ENCODE data around the gene SYNGAP1. TPM values are rescaled to one million over a fixed set of nuclear protein-coding genes. Genes with fewer than 3 reads are reported as not detected.
"Not testable (repeated sequence)": the region's sequence is repeated elsewhere in the genome, so short reads cannot be mapped to it uniquely, and the experiment has no call there.

The SYNGAP1 gene
- total RNA-seq, 1 donor from 2014 or later = 31.8 TPM

DNA sequence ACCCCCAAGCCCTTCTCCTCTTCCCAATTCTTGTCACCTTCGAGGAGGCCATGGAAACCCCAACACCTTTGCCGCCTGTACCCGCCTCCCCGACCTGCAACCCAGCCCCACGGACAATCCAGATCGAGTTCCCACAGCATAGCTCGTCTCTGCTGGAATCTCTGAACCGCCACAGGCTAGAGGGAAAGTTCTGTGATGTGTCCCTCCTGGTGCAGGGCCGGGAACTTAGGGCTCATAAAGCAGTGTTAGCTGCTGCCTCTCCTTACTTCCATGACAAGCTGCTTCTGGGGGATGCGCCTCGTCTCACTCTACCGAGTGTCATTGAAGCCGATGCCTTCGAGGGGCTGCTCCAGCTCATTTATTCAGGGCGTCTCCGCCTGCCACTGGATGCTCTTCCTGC lies 35.2 kb downstream of the SYNGAP1 start:
- intact Hi-C loops (cut with micrococcal nuclease) = loop anchor here (2.0 kb wide), 1 partner anchor 36 kb away; the partner anchor contains the start of gene CUTA

DNA sequence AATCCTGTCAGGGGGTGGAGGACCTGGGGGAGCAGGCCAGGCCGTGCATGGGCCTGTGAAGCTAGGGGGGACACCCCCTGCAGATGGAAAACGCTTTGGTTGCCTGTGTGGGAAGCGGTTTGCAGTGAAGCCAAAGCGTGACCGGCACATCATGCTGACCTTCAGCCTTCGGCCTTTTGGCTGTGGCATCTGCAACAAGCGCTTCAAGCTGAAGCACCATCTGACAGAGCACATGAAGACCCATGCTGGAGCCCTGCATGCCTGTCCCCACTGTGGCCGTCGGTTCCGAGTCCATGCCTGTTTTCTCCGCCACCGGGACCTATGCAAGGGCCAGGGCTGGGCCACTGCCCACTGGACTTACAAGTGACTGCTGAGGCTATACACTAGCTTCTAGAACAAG lies 36.3 kb downstream of the SYNGAP1 start:
- intact Hi-C loops (cut with micrococcal nuclease) = no loop called here

DNA sequence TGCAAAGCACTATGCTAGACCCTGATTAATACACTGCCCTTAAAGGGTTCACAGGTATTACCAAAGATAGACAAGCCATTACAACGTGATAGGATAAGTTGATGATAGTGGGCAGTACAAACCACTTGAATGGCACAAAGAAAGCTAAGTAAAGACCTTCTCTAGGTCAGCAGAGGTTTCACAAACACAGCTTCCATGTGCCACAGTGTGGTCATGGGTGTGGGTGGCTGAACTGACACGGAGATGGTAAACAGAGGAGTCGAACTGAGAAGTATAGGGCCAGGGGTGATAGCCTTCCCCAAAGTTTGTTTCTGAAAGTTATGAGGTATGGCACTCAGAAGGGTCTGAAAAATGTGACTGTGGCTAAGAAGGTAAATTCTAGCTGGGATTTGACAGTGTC lies 38.8 kb downstream of the SYNGAP1 start:
- intact Hi-C loops (cut with micrococcal nuclease) = no loop called here

DNA sequence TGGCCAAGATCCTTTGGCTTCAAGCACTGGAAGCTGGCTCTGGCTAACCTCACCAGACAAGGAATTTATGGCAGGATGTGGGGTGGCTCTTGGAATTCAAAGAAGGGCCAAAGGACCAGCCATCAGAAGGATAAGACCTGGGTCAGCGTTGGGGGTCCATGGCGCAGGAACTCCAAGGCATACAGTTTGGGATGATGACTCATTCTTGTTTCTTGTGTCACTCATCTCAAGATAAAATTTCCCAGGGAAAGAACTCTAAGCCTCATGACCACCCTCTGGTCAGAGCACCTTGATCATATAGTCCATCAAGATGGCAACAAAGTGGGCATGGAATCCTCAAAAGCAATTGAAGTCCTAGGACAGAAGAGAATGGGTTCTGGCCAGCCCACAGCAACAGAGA lies 39.4 kb downstream of the SYNGAP1 start:
- intact Hi-C loops (cut with micrococcal nuclease) = no loop called here

DNA sequence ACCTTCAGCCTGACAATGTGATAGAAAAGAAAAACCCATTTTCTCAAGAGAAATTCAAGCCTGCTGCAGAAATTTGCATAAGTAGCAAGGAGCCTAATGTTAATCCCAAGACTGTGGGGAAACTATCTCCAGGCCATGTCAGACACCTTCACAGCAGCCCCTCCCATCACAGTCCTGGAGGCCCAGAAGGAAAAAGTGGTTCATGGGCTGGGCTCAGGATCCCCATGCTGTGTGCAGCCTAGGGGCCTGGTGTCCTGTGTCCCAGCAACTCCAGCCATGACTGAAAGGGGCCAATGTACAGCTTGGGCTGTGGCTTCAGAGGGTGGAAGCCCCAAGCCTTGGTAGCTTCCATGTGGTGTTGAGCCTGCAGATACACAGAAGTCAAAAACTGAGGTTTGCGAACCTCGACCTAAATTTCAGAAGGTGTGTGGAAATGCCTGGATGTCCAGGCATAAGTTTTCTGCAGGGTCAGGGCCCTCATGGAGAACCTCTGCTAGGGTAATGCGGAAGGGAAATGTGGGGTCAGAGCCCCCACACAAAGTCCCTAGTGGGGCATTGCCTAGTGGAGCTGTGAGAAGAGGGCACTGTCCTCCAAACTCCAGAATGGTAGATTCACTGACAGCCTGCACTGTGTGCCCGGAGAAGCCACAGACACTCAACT lies 46.3 kb downstream of the SYNGAP1 start:
- intact Hi-C loops (cut with micrococcal nuclease) = no loop called here

DNA sequence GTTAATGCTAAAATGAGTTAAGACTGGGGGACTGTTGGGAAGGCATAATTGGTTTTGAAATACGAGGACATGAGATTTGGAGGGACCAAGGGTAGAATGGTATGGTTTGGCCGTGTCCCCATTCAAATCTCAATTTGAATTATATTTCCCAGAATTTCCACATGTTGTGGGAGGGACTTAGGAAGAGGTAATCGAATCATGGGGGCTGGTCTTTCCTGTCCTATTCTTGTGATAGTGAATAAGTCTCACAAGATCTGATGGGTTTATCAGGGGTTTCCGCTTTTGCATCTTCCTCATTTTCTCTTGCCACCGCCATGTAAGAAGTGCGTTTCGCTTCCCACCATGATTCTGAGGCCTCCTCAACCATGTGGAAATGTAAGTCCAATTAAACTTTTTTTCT lies 47.2 kb downstream of the SYNGAP1 start:
- intact Hi-C loops (cut with micrococcal nuclease) = no loop called here

DNA sequence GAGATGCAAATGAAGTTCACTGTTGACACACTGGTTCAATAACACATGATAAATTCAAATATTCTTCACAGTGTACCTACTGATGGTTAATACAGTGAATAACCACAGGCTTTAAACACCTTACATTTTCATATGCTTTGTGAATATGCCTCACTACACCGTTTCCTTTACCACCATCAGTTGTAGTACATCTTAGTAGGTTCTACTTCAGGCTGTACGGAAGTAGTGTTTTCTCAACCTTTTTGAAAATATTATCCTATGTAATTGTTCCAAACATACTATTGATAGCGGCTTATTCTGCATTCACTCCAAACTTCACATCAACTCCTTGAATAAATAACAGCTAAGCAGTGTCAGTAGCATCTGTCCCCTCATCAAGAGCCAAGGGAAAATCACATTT lies 49.8 kb downstream of the SYNGAP1 start:
- intact Hi-C loops (cut with micrococcal nuclease) = no loop called here

DNA sequence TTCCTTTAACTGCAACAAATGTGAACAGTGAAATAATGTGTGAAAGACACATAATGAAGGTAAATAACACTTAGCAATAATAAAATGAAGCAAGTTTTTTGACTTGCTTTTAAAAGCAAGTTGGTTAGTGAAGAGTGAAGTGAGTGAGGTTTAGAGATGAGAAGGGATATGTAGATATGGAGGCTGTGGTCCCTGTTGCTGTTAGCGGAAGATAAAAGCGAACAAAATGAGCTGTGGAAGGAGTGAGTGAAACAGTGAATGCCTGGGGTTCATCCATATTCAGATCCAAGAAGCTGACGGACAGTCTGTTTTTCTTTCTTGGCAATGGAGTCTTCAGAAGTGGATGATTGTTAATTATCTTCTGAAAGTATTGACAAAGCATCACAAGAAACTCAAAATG lies 58.0 kb downstream of the SYNGAP1 start:
- intact Hi-C loops (cut with micrococcal nuclease) = no loop called here

DNA sequence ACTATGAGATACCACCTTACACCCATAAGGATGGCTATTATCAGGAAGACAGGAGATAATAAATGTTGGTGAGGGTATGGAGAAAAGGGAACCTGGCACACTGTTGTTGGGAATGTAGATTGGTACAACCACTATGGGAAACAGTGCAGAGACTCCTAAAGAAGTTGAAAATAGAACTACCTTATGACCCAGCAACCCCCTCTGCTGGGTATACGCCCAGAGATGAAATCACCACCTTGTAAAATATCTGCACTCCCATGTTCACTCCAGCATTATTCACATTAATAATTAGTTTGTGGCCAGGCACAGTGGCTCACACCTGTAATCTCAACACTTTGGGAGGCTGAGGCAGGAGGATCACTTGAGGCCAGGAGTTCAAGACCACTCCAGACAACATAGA lies 61.3 kb downstream of the SYNGAP1 start:
- intact Hi-C loops (cut with micrococcal nuclease) = no loop called here

DNA sequence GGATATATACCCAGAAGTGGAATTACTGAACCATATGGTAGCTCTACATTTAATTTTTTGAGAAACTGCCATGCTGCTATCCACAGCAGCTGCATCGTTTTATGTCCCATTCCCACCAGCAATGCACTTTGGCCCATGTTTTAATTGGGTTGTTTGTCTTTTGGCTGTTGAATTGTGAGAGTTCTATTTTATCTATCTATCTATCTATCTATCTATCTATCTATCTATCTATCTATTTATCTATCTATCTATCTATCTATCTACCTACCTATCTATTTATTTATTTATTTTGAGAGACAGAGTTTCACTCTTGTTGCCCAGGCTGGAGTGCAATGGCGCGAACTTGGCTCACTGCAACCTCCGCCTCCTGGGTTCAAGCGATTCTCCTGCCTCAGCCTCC lies 62.8 kb downstream of the SYNGAP1 start:
- intact Hi-C loops (cut with micrococcal nuclease) = not testable (repeated sequence)

DNA sequence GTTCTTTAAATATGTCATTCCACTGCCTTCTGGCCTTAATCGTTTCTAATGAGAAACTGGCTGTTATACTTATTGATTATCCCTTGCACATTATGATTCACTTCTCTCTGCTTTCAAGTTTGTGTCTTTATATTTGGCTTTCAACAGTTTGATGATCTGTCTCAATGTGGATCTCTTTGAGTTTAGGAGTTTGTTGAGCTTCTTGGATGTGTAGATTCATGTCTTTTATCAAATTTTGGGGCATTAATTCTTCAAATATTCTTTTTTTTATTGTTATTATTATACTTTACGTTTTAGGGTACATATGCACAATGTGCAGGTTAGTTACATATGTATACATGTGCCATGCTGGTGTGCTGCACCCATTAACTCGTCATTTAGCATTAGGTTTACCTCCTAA lies 63.8 kb downstream of the SYNGAP1 start:
- intact Hi-C loops (cut with micrococcal nuclease) = no loop called here

DNA sequence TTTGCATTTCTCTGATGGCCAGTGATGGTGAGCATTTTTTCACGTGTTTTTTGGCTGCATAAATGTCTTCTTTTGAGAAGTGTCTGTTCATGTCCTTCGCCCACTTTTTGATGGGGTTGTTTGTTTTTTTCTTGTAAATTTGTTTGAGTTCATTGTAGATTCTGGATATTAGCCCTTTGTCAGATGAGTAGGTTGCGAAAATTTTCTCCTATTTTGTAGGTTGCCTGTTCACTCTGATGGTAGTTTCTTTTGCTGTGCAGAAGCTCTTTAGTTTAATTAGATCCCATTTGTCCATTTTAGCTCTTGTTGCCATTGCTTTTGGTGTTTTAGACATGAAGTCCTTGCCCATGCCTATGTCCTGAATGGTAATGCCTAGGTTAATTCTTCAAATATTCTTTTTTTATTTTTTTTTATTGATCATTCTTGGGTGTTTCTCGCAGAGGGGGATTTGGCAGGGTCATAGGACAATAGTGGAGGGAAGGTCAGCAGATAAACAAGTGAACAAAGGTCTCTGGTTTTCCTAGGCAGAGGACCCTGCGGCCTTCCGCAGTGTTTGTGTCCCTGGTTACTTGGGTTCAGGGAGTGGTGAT lies 64.9 kb downstream of the SYNGAP1 start:
- intact Hi-C loops (cut with micrococcal nuclease) = not testable (repeated sequence)

DNA sequence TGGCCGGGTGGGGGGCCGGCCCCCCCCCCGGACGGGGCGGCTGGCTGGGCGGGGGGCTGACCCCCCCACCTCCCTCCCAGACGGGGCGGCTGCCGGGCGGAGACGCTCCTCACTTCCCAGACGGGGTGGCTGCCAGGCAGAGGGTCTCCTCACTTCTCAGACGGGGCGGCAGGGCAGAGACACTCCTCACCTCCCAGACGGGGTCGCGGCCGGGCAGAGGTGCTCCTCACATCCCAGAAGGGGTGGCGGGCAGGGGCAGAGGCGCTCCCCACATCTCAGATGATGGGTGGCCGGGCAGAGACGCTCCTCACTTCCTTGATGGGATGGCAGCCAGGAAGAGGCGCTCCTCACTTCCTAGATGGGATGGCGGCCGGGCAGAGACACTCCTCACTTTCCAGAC lies 65.8 kb downstream of the SYNGAP1 start:
- intact Hi-C loops (cut with micrococcal nuclease) = not testable (repeated sequence)

DNA sequence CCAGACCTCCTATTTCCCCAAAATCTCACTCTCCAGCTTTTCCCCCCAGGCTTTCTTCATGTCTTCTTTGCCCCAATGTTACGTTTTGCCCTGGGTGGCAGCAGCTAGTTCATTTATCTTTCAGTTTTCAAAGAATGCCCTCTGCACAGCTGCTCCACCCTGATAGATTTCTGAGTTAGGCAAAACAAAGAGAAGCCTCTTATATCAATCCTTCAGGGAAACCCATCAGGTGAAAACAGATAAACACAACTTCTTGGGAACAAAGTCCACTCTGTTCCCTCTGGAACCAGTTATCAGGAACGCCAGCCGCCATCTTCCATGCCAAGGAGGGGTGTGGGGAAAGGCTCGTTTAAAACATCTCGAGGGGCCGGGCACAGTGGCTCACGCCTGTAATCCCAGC lies 68.5 kb downstream of the SYNGAP1 start:
- intact Hi-C loops (cut with micrococcal nuclease) = no loop called here

DNA sequence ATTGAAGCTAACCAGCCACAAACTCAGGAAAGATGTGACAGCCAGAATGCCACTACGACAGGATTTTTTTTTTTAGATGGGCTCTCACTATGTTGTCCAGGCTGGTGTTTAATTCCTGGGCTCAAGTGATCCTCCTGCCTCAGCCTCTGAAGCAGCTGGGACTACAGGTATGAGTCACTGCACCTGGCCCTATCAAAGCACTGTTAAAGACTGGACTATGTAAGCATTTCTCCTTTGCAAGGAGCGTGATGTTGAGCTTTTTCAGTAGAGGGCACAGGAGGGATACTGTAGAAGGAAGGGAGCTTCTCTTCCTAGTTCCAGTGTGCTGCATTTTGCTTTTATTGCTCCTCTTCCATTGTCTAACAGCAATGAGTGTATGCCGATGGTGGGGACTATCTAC lies 70.3 kb downstream of the SYNGAP1 start:
- intact Hi-C loops (cut with micrococcal nuclease) = no loop called here

DNA sequence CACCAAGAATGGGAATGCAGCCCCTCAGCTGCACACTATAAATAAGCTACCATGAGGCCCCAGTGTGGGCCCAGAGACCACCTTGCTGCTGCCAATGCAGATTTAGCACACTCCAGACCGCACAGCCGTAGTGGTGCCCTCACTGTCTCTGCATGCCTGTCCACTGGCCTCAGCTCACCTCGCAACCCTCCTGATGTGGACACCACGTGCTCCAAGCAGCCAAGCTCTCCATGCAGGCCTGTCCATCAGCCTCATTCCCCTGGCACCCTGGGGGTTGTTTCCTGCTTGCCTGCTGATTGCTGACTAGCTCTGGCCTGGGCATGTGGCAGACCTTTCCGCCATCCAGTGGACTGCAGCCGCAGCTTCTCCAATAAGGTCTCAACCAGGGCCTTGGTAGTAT lies 70.8 kb downstream of the SYNGAP1 start:
- intact Hi-C loops (cut with micrococcal nuclease) = no loop called here

DNA sequence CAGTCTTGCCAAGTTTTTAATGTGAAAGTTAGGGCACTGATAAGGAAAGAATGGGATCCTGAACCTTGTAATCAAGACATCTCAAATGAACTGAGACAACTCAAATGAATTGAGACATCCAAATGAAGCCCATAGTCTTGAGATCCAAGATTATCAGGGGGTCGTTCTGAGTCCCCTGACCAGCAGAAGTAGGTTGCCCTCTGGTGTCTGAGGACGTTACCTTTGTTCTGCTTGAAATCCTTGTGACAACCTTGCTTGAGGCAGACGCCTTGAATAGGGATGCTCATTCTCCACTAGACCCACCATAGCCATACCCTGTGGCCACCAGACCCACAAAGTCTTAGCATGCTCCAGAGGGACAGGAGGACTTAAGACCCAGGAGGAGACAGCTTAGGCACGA lies 72.2 kb downstream of the SYNGAP1 start:
- intact Hi-C loops (cut with micrococcal nuclease) = no loop called here

DNA sequence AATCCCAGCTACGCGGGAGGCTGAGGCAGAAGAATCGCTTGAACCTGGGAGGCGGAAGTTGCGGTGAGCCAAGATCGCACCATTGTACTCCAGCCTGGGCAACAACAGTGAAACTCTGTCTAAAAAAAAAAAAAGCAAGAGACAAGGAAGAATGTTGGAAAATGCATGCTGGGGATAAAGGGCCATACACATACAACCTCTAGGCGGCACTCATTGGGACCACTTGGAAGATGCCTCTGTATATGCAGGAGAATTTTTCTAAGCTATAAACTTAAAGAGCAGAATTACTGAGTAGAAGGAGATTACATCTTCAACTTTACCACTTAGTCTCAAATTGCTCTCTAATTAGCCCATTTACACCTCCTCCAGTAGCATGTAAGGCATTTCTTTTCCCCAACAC lies 77.3 kb downstream of the SYNGAP1 start:
- intact Hi-C loops (cut with micrococcal nuclease) = no loop called here

DNA sequence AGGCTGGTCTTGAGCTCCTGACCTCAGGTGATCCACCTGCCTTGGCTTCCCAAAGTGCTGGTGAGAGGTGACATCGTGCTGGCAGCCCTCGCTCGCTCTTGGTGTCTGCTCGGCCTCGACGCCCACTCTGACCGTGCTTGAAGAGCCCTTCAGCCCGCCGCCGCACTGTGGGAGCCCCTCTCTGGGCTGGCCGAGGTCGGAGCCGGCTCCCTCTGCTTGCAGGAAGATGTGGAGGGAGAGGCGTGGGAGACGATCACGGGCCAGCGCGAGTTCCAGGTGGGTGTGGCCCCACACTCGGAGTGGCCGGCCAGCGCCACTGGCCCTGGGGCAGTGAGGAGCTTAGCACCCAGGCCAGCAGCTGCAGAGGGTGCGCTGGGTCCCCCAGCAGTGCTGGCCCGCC lies 82.6 kb downstream of the SYNGAP1 start:
- intact Hi-C loops (cut with micrococcal nuclease) = no loop called here

DNA sequence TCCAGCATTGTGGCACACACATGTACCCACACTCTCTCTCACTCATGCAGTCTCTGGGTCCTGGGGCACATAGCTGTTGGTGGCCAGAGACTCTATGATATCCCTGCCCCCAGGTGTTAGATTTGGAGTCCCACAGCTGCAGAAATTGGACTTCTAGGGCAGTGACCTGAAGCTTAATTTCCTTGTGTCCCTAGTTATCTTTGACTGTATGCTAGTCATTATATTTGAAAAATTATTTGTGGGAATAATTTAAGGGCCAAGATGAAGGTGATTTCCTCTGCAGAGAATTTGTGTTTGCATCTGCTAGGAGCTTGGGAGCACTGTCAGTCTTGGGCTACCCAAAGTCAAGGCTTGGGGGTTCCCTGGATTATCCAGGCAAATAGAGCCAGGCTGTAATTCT lies 84.6 kb downstream of the SYNGAP1 start:
- intact Hi-C loops (cut with micrococcal nuclease) = no loop called here
